GM23248 (cell line): ENCODE results near the gene TAPT1.

Experiments used
- EZH2 ChIP-seq: fragments of 200-600 bp; sonication (generic); IDR thresholded peaks from 2 replicates; pipeline ENCODE4 v1.6.1; 2018; ENCODE audit warnings: antibody characterized with exemption, mild to moderate bottlenecking; ENCODE audit not compliant: insufficient read depth, poor library complexity, severe bottlenecking
- EZH2phosphoT487 ChIP-seq: fragments of 200-600 bp; sonication (generic); IDR thresholded peaks from 2 replicates; pipeline ENCODE4 v1.6.1; 2018; ENCODE audit warnings: antibody characterized with exemption, moderate library complexity, mild to moderate bottlenecking, low read depth; ENCODE audit not compliant: insufficient read depth

- TF ChIP-seq EZH2 (no peak), EZH2phosphoT487 (no peak)
These were observed 3.3 kb upstream of the TAPT1 start for GRCh38 chr4:16229604-16230003.
